Ascending aorta (tissue), 2 donors: ENCODE data around the gene QTRT2. TPM values are rescaled to one million over a fixed set of nuclear protein-coding genes. Genes with fewer than 3 reads are reported as not detected.
A peak's percentile ranks its signal among the peaks of the same experiment; 100 is the strongest.

ENCODE experiments used
- DNase-seq, 2 donors: peaks; one replicate each; pipeline ENCODE4 v3.0.0-alpha.2; 2019; ENCODE audit warnings: low spot score in 2 of 2
- H3K27ac ChIP-seq, 2 donors: fragments of 200-600 bp; sonication (generic); one replicate each; pipeline ENCODE4 v1.5.1; 2016 to 2017; ENCODE audit warnings: mild to moderate bottlenecking in 1 of 2
- H3K27me3 ChIP-seq: fragments of 200-600 bp; sonication (generic); one replicate; pipeline ENCODE4 v1.5.1; 2017
- H3K36me3 ChIP-seq, 2 donors: fragments of 200-600 bp; sonication (generic); one replicate each; pipeline ENCODE4 v1.5.1; 2016
- H3K4me1 ChIP-seq, 2 donors: fragments of 200-600 bp; sonication (generic); one replicate each; pipeline ENCODE4 v1.5.1; 2016 to 2017; ENCODE audit warnings: mild to moderate bottlenecking in 1 of 2
- H3K4me3 ChIP-seq, 2 donors: fragments of 200-600 bp; sonication (generic); one replicate each; pipeline ENCODE4 v1.5.1; 2016 to 2017; ENCODE audit warnings: mild to moderate bottlenecking in 1 of 2
- H3K9me3 ChIP-seq, 2 donors: fragments of 200-600 bp; sonication (generic); one replicate each; pipeline ENCODE4 v1.5.1; 2016
- CTCF ChIP-seq, 3 experiments: fragments of 200-600 bp in 2 of 3; fragments of 450-650 bp in 1 of 3; sonication (generic) in 2 of 3; IDR thresholded peaks; one replicate each; pipeline ENCODE4 v1.5.1; 2016 to 2019; ENCODE audit warnings: antibody characterized with exemption in 3 of 3, mild to moderate bottlenecking in 1 of 3, moderate library complexity in 1 of 3
- intact Hi-C: fragments of 100-400 bp; cut with DNase I; formaldehyde crosslinking; loops from one replicate; pipeline ENCODE4 v1.15.1; 2023
- total RNA-seq: library from RNA; depleted of rRNA; stranded (reverse); fragments of >200 nt; gene quantifications from one replicate; pipeline ENCODE4 v1.1.0, GENCODE V29; 2016

QTRT2 gene
- total RNA-seq, 1 donor from 2014 or later: 9.5 TPM

- no peak overlapping the region for H3K27ac ChIP-seq
- intact Hi-C loops: no loop called here
- no peak overlapping the region for H3K4me3 ChIP-seq
- peaks cover 5 to 48% of the 10 kb centered on the region in 2 donors for H3K36me3 ChIP-seq
- H3K9me3 ChIP-seq: no peaks in the 10 kb centered on the region
- H3K27me3 ChIP-seq: no peaks in the 10 kb centered on the region
- no peaks in the 10 kb centered on the region for H3K4me1 ChIP-seq
- no peak for DNase-seq
- TF ChIP-seq CTCF (IDR thresholded peaks at IDR 0.05): no peak
Observed at GRCh38 chr3:114086356-114086755, 29.8 kb downstream of the QTRT2 start.

- H3K36me3 ChIP-seq: peaks cover 5 to 32% of the 10 kb centered on the region in 2 donors
- no peak overlapping the region for H3K4me3 ChIP-seq
- TF ChIP-seq CTCF (IDR thresholded peaks at IDR 0.05): no peak
- no peak overlapping the region for H3K27ac ChIP-seq
- no peaks in the 10 kb centered on the region for H3K27me3 ChIP-seq
- intact Hi-C loops: no loop called here
- no peaks in the 10 kb centered on the region for H3K9me3 ChIP-seq
- no peak for DNase-seq
- H3K4me1 ChIP-seq: peaks cover 0 to 6% of the 10 kb centered on the region in 2 donors
Observed at GRCh38 chr3:114089675-114090074, 33.1 kb downstream of the QTRT2 start.

GRCh38 chr3:114092151-114093015 is 35.8 kb downstream of the QTRT2 start:
- intact Hi-C loops: no loop called here
- Histone ChIP-seq H3K4me1 (peaks cover 0 to 6% of the 10 kb centered on the region in 2 donors), H3K9me3 (no peaks in the 10 kb centered on the region), H3K27ac (peak overlapping the region in 1 of 2 donors; percentile 31), H3K27me3 (no peaks in the 10 kb centered on the region), H3K36me3 (peaks cover 0 to 5% of the 10 kb centered on the region in 2 donors), H3K4me3 (peak overlapping the region in 1 of 2 donors; percentile 24)
- DNase-seq: no peak
- no peak for TF ChIP-seq CTCF (IDR thresholded peaks at IDR 0.05)

GRCh38 chr3:114093016-114093380 is 36.5 kb downstream of the QTRT2 start:
- TF ChIP-seq CTCF (IDR thresholded peaks at IDR 0.05): no peak
- intact Hi-C loops: no loop called here
- H3K4me3 ChIP-seq: peak overlapping the region in 1 of 2 donors; percentile 24
- no peaks in the 10 kb centered on the region for H3K27me3 ChIP-seq
- peaks cover 0 to 6% of the 10 kb centered on the region in 2 donors for H3K4me1 ChIP-seq
- no peaks in the 10 kb centered on the region for H3K9me3 ChIP-seq
- peak overlapping the region in 1 of 2 donors; percentile 31 for H3K27ac ChIP-seq
- no peaks in the 10 kb centered on the region for H3K36me3 ChIP-seq
- no peak for DNase-seq

- H3K27me3 ChIP-seq: no peaks in the 10 kb centered on the region
- no peak for DNase-seq
- H3K36me3 ChIP-seq: no peaks in the 10 kb centered on the region
- TF ChIP-seq CTCF (IDR thresholded peaks at IDR 0.05): no peak
- intact Hi-C loops: no loop called here
- H3K27ac ChIP-seq: no peak overlapping the region
- no peaks in the 10 kb centered on the region for H3K9me3 ChIP-seq
- peaks cover 0 to 6% of the 10 kb centered on the region in 2 donors for H3K4me1 ChIP-seq
- H3K4me3 ChIP-seq: no peak overlapping the region
Observed at GRCh38 chr3:114093596-114093995, 37.1 kb downstream of the QTRT2 start.
